Measurements from ENCODE around the gene ZYX. TPM values are rescaled to one million over a fixed set of nuclear protein-coding genes. Genes with fewer than 3 reads are reported as not detected.
"Not testable (repeated sequence)": the region's sequence is repeated elsewhere in the genome, so short reads cannot be mapped to it uniquely, and the experiment has no call there.

ZYX gene
- polyA plus RNA-seq, 1 donor (not counting 4 experiments of a cell fraction or from before 2014, with no cell fraction given) = 17.6 TPM

- no peaks in the 10 kb centered on the region for H3K27me3 ChIP-seq (ENCODE audit: control insufficient read depth, extremely low read depth, insufficient read depth, low read length)
- H3K4me2 ChIP-seq (ENCODE audit: control insufficient read depth, extremely low read depth, insufficient read depth, low read depth, low read length) = no peak overlapping the region
- no peak overlapping the region for H3K9ac ChIP-seq (ENCODE audit: control insufficient read depth, extremely low read depth, insufficient read depth, low read length)
- H3K9me3 ChIP-seq (ENCODE audit: control insufficient read depth, low read depth, low read length) = no peaks in the 10 kb centered on the region
- H3K4me1 ChIP-seq (ENCODE audit: control insufficient read depth, extremely low read depth, insufficient read depth, low read length) = peaks cover 24% of the 10 kb centered on the region
- TF ChIP-seq EZH2 (IDR thresholded peaks at IDR 0.05; ENCODE audit: low read length) (no peak), CTCF (optimal IDR thresholded peaks at IDR 0.05 in 1 of 3, IDR thresholded peaks at IDR 0.05 in 1 of 3, conservative IDR thresholded peaks at IDR 0.05 in 1 of 3; ENCODE audit: extremely low read depth in 1 of 3, insufficient read depth in 2 of 3, low read length in 3 of 3) (no peak)
- H3K4me3 ChIP-seq (ENCODE audit: control insufficient read depth in 2 of 3, extremely low read depth in 1 of 3, insufficient read depth in 2 of 3, low read depth in 1 of 3, low read length in 3 of 3) = no peak overlapping the region
- no peaks in the 10 kb centered on the region for H4K20me1 ChIP-seq (ENCODE audit: control insufficient read depth, extremely low read depth, insufficient read depth, low read length)
- no peaks in the 10 kb centered on the region for H3K36me3 ChIP-seq (ENCODE audit: control insufficient read depth in 2 of 2, extremely low read depth in 1 of 2, insufficient read depth in 2 of 2, low read length in 2 of 2)
- no peak overlapping the region for H3K27ac ChIP-seq (ENCODE audit: control insufficient read depth, insufficient read depth, low read length)
- no peaks in the 10 kb centered on the region for H3K79me2 ChIP-seq (ENCODE audit: control insufficient read depth, insufficient read depth, low read length)
- dilution Hi-C loops (cut with MboI; ENCODE audit: extremely low pct_ligation_motif_present, low sequenced_read_pairs) = no loop called here
- DNase-seq (ENCODE audit: low read depth, low spot score) (no peak), FAIRE-seq (no peak)
- no peaks in the 10 kb centered on the region for H3K9me1 ChIP-seq (ENCODE audit: control insufficient read depth, extremely low read depth, insufficient read depth, low read length)
- no peak overlapping the region for H2AFZ ChIP-seq (ENCODE audit: control insufficient read depth, low read length)
Observed at GRCh38 chr7:143419880-143420279, 38.7 kb downstream of the ZYX start.

- H3K4me3 ChIP-seq (ENCODE audit: control insufficient read depth in 2 of 3, extremely low read depth in 1 of 3, insufficient read depth in 2 of 3, low read depth in 1 of 3, low read length in 3 of 3); H3K9ac ChIP-seq (ENCODE audit: control insufficient read depth, extremely low read depth, insufficient read depth, low read length); dilution Hi-C loops (cut with MboI; ENCODE audit: extremely low pct_ligation_motif_present, low sequenced_read_pairs); H3K27ac ChIP-seq (ENCODE audit: control insufficient read depth, insufficient read depth, low read length); DNase-seq (ENCODE audit: low read depth, low spot score); H4K20me1 ChIP-seq (ENCODE audit: control insufficient read depth, extremely low read depth, insufficient read depth, low read length); H3K9me1 ChIP-seq (ENCODE audit: control insufficient read depth, extremely low read depth, insufficient read depth, low read length); FAIRE-seq; H3K27me3 ChIP-seq (ENCODE audit: control insufficient read depth, extremely low read depth, insufficient read depth, low read length); H3K9me3 ChIP-seq (ENCODE audit: control insufficient read depth, low read depth, low read length); H3K4me2 ChIP-seq (ENCODE audit: control insufficient read depth, extremely low read depth, insufficient read depth, low read depth, low read length); H2AFZ ChIP-seq (ENCODE audit: control insufficient read depth, low read length); H3K79me2 ChIP-seq (ENCODE audit: control insufficient read depth, insufficient read depth, low read length); H3K36me3 ChIP-seq (ENCODE audit: control insufficient read depth in 2 of 2, extremely low read depth in 1 of 2, insufficient read depth in 2 of 2, low read length in 2 of 2): not testable (repeated sequence)
- H3K4me1 ChIP-seq (ENCODE audit: control insufficient read depth, extremely low read depth, insufficient read depth, low read length) = peaks cover 18% of the 10 kb centered on the region
Observed at GRCh38 chr7:143420624-143421023, 39.5 kb downstream of the ZYX start.

- DNase-seq (ENCODE audit: low read depth, low spot score) = no peak
- Histone ChIP-seq H3K27me3 (ENCODE audit: control insufficient read depth, extremely low read depth, insufficient read depth, low read length) (no peaks in the 10 kb centered on the region), H3K9me1 (ENCODE audit: control insufficient read depth, extremely low read depth, insufficient read depth, low read length) (no peaks in the 10 kb centered on the region), H3K4me1 (ENCODE audit: control insufficient read depth, extremely low read depth, insufficient read depth, low read length) (peaks cover 13% of the 10 kb centered on the region), H3K4me3 (ENCODE audit: control insufficient read depth in 2 of 3, extremely low read depth in 1 of 3, insufficient read depth in 2 of 3, low read depth in 1 of 3, low read length in 3 of 3) (no peak overlapping the region), H3K36me3 (ENCODE audit: control insufficient read depth in 2 of 2, extremely low read depth in 1 of 2, insufficient read depth in 2 of 2, low read length in 2 of 2) (no peaks in the 10 kb centered on the region), H3K79me2 (ENCODE audit: control insufficient read depth, insufficient read depth, low read length) (no peaks in the 10 kb centered on the region), H3K9me3 (ENCODE audit: control insufficient read depth, low read depth, low read length) (no peaks in the 10 kb centered on the region), H4K20me1 (ENCODE audit: control insufficient read depth, extremely low read depth, insufficient read depth, low read length) (no peaks in the 10 kb centered on the region), H3K9ac (ENCODE audit: control insufficient read depth, extremely low read depth, insufficient read depth, low read length) (no peak overlapping the region), H3K4me2 (ENCODE audit: control insufficient read depth, extremely low read depth, insufficient read depth, low read depth, low read length) (no peak overlapping the region), H3K27ac (ENCODE audit: control insufficient read depth, insufficient read depth, low read length) (no peak overlapping the region), H2AFZ (ENCODE audit: control insufficient read depth, low read length) (no peak overlapping the region)
- dilution Hi-C loops (cut with MboI; ENCODE audit: extremely low pct_ligation_motif_present, low sequenced_read_pairs) = no loop called here
- no peak for TF ChIP-seq EZH2 (IDR thresholded peaks at IDR 0.05; ENCODE audit: low read length)
- TF ChIP-seq CTCF (optimal IDR thresholded peaks at IDR 0.05 in 1 of 3, IDR thresholded peaks at IDR 0.05 in 1 of 3, conservative IDR thresholded peaks at IDR 0.05 in 1 of 3; ENCODE audit: extremely low read depth in 1 of 3, insufficient read depth in 2 of 3, low read length in 3 of 3) = no peak
- no peak for FAIRE-seq
Observed at GRCh38 chr7:143422033-143422432, 40.9 kb downstream of the ZYX start.

- H3K9me3 ChIP-seq (ENCODE audit: control insufficient read depth, low read depth, low read length); H3K27ac ChIP-seq (ENCODE audit: control insufficient read depth, insufficient read depth, low read length); H3K27me3 ChIP-seq (ENCODE audit: control insufficient read depth, extremely low read depth, insufficient read depth, low read length); H3K79me2 ChIP-seq (ENCODE audit: control insufficient read depth, insufficient read depth, low read length); H3K4me2 ChIP-seq (ENCODE audit: control insufficient read depth, extremely low read depth, insufficient read depth, low read depth, low read length); DNase-seq (ENCODE audit: low read depth, low spot score); H3K9ac ChIP-seq (ENCODE audit: control insufficient read depth, extremely low read depth, insufficient read depth, low read length); H3K4me1 ChIP-seq (ENCODE audit: control insufficient read depth, extremely low read depth, insufficient read depth, low read length); H2AFZ ChIP-seq (ENCODE audit: control insufficient read depth, low read length); H3K4me3 ChIP-seq (ENCODE audit: control insufficient read depth in 2 of 3, extremely low read depth in 1 of 3, insufficient read depth in 2 of 3, low read depth in 1 of 3, low read length in 3 of 3); dilution Hi-C loops (cut with MboI; ENCODE audit: extremely low pct_ligation_motif_present, low sequenced_read_pairs); H4K20me1 ChIP-seq (ENCODE audit: control insufficient read depth, extremely low read depth, insufficient read depth, low read length); H3K9me1 ChIP-seq (ENCODE audit: control insufficient read depth, extremely low read depth, insufficient read depth, low read length); FAIRE-seq; H3K36me3 ChIP-seq (ENCODE audit: control insufficient read depth in 2 of 2, extremely low read depth in 1 of 2, insufficient read depth in 2 of 2, low read length in 2 of 2): not testable (repeated sequence)
Observed at GRCh38 chr7:143424476-143424875, 43.3 kb downstream of the ZYX start.
